ENCODE results near the gene SP5. TPM values are rescaled to one million over a fixed set of nuclear protein-coding genes. Genes with fewer than 3 reads are reported as not detected.
A peak's percentile ranks its signal among the peaks of the same experiment; 100 is the strongest.
"Not testable (repeated sequence)": the region's sequence is repeated elsewhere in the genome, so short reads cannot be mapped to it uniquely, and the experiment has no call there.

SP5 gene
- total RNA-seq (2014; rRNA removed; shearing (Covaris generic); ENCODE audit: low replicate concordance) = 0.20 and 0.39 TPM in 2 replicates

GRCh38 chr2:170715062-170715931, at the start of gene SP5:
SP5 (plus strand) TSS chr2:170715337; CDS start chr2:170715513, 176 bp downstream.
- H3K27me3 ChIP-seq = no peaks in the 10 kb centered on the region

GRCh38 chr2:170665743-170666142, 49.4 kb upstream of the SP5 start:
- Histone ChIP-seq H3K27me3 (no peaks in the 10 kb centered on the region), H3K36me3 (no peaks in the 10 kb centered on the region), H3K9me3 (no peaks in the 10 kb centered on the region), H3K4me3 (no peak overlapping the region)
- no peak for DNase-seq

More at GRCh38 chr2:170715062-170715931, at the start of gene SP5:
- no peaks in the 10 kb centered on the region for H3K36me3 ChIP-seq
- DNase-seq = peak; percentile 34
- H3K9me3 ChIP-seq = no peaks in the 10 kb centered on the region
- H3K4me3 ChIP-seq = peak within 1 kb of the TSS; percentile 51

- Histone ChIP-seq H3K9me3 (no peaks in the 10 kb centered on the region), H3K27me3 (no peaks in the 10 kb centered on the region), H3K36me3 (no peaks in the 10 kb centered on the region), H3K4me3 (no peak overlapping the region)
- no peak for DNase-seq
Measured at GRCh38 chr2:170669909-170670308, 45.2 kb upstream of the SP5 start.

GRCh38 chr2:170670651-170671050, 44.5 kb upstream of the SP5 start:
- no peaks in the 10 kb centered on the region for H3K36me3 ChIP-seq
- no peaks in the 10 kb centered on the region for H3K27me3 ChIP-seq
- H3K4me3 ChIP-seq = no peak overlapping the region
- DNase-seq = no peak
- no peaks in the 10 kb centered on the region for H3K9me3 ChIP-seq

- no peaks in the 10 kb centered on the region for H3K9me3 ChIP-seq
- H3K4me3 ChIP-seq = no peak overlapping the region
- no peaks in the 10 kb centered on the region for H3K36me3 ChIP-seq
- no peak for DNase-seq
- no peaks in the 10 kb centered on the region for H3K27me3 ChIP-seq
Measured at GRCh38 chr2:170671079-170671478, 44.1 kb upstream of the SP5 start.

- H3K36me3 ChIP-seq, H3K9me3 ChIP-seq, H3K4me3 ChIP-seq, H3K27me3 ChIP-seq, DNase-seq: not testable (repeated sequence)
Measured at GRCh38 chr2:170674282-170674681, 40.9 kb upstream of the SP5 start.

- H3K9me3 ChIP-seq = no peaks in the 10 kb centered on the region
- no peak overlapping the region for H3K4me3 ChIP-seq
- no peaks in the 10 kb centered on the region for H3K27me3 ChIP-seq
- no peak for DNase-seq
- H3K36me3 ChIP-seq = no peaks in the 10 kb centered on the region
Measured at GRCh38 chr2:170675701-170676100, 39.4 kb upstream of the SP5 start.

- H3K27me3 ChIP-seq = no peaks in the 10 kb centered on the region
- H3K36me3 ChIP-seq = no peaks in the 10 kb centered on the region
- H3K9me3 ChIP-seq = no peaks in the 10 kb centered on the region
- no peak for DNase-seq
- no peak overlapping the region for H3K4me3 ChIP-seq
Measured at GRCh38 chr2:170679607-170680079, 35.5 kb upstream of the SP5 start.

- H3K4me3 ChIP-seq = no peak overlapping the region
- no peaks in the 10 kb centered on the region for H3K27me3 ChIP-seq
- no peak for DNase-seq
- H3K36me3 ChIP-seq = no peaks in the 10 kb centered on the region
- H3K9me3 ChIP-seq = no peaks in the 10 kb centered on the region
Measured at GRCh38 chr2:170680172-170680941, 34.8 kb upstream of the SP5 start.

GRCh38 chr2:170681311-170681710, 33.8 kb upstream of the SP5 start:
- H3K27me3 ChIP-seq = no peaks in the 10 kb centered on the region
- H3K9me3 ChIP-seq = no peaks in the 10 kb centered on the region
- H3K36me3 ChIP-seq = no peaks in the 10 kb centered on the region
- no peak overlapping the region for H3K4me3 ChIP-seq
- no peak for DNase-seq

GRCh38 chr2:170685591-170685990, 29.5 kb upstream of the SP5 start:
- Histone ChIP-seq H3K27me3 (no peaks in the 10 kb centered on the region), H3K4me3 (no peak overlapping the region), H3K36me3 (no peaks in the 10 kb centered on the region), H3K9me3 (no peaks in the 10 kb centered on the region)
- no peak for DNase-seq

GRCh38 chr2:170689481-170689880, 25.7 kb upstream of the SP5 start:
- H3K9me3 ChIP-seq = no peaks in the 10 kb centered on the region

GRCh38 chr2:170690640-170691039, 24.5 kb upstream of the SP5 start:
- no peak overlapping the region for H3K4me3 ChIP-seq
- no peaks in the 10 kb centered on the region for H3K9me3 ChIP-seq
- no peak for DNase-seq
- no peaks in the 10 kb centered on the region for H3K27me3 ChIP-seq
- no peaks in the 10 kb centered on the region for H3K36me3 ChIP-seq

More at GRCh38 chr2:170689481-170689880, 25.7 kb upstream of the SP5 start:
- DNase-seq = no peak
- H3K27me3 ChIP-seq = no peaks in the 10 kb centered on the region
- H3K36me3 ChIP-seq = no peaks in the 10 kb centered on the region
- no peak overlapping the region for H3K4me3 ChIP-seq

- Histone ChIP-seq H3K36me3 (no peaks in the 10 kb centered on the region), H3K27me3 (no peaks in the 10 kb centered on the region), H3K9me3 (no peaks in the 10 kb centered on the region), H3K4me3 (no peak overlapping the region)
- DNase-seq = no peak
Measured at GRCh38 chr2:170694316-170694715, 20.8 kb upstream of the SP5 start.

- no peak overlapping the region for H3K4me3 ChIP-seq
- H3K27me3 ChIP-seq = no peaks in the 10 kb centered on the region
- DNase-seq = no peak
- H3K9me3 ChIP-seq = no peaks in the 10 kb centered on the region
- H3K36me3 ChIP-seq = no peaks in the 10 kb centered on the region
Measured at GRCh38 chr2:170695521-170696410, 19.4 kb upstream of the SP5 start.

- Histone ChIP-seq H3K4me3 (no peak overlapping the region), H3K9me3 (no peaks in the 10 kb centered on the region), H3K36me3 (no peaks in the 10 kb centered on the region), H3K27me3 (no peaks in the 10 kb centered on the region)
- no peak for DNase-seq
Measured at GRCh38 chr2:170696948-170697347, 18.2 kb upstream of the SP5 start.

All from MG63 (cell line).